ENCODE data around the gene FAM25A.

FAM25A gene

GRCh38 chr10:87066178-87066577 is 46.1 kb downstream of the FAM25A start:
- DNase-seq = no peak

GRCh38 chr10:87066865-87067264 is 46.8 kb downstream of the FAM25A start:
- DNase-seq = no peak

GRCh38 chr10:87068281-87068680 is 48.2 kb downstream of the FAM25A start:
- DNase-seq = no peak

GRCh38 chr10:87072449-87072848 is 52.4 kb downstream of the FAM25A start:
- DNase-seq = no peak
